K562 (cell line): ENCODE measurements around the gene SHISA7. TPM values are rescaled to one million over a fixed set of nuclear protein-coding genes. Genes with fewer than 3 reads are reported as not detected.

Experiments used
- ATAC-seq: fragments of 200-7000 bp; cut with Tn5 transposase; 3 replicates; pipeline ENCODE4 v1.9.1; 2020; ENCODE audit warnings: moderate library complexity
- BruUV-seq: library from RNA; stranded (reverse); fragments of 400-500 nt; replicated peaks from 2 replicates; lab custom pipeline; 2021; lab: Mats Ljungman, UMichigan
- CTCF ChIA-PET: fragments of 300-600 bp; formaldehyde crosslinking; extraction: SDS; loops from one replicate; lab custom pipeline; 2021; ENCODE audit warnings: low intra/inter-chr PET ratio; lab: Yijun Ruan, JAX
- POLR2A ChIA-PET: fragments of 300-600, 350-650 bp; sonication (Branson Sonifier 250); formaldehyde crosslinking; extraction: SDS; loops from one replicate; lab custom pipeline; 2021; ENCODE audit warnings: antibody characterized with exemption, inconsistent platforms; lab: Yijun Ruan, JAX
- DNase-seq, 4 experiments: peaks; one replicate each; pipeline versions ENCODE4 v3.0.0 to v3.0.0-alpha.2; 2011 to 2018; ENCODE audit warnings: low spot score in 3 of 4, mixed read lengths in 3 of 4; ENCODE audit errors: extremely low read depth in 1 of 4
- FAIRE-seq: peaks from 2 replicates; lab custom pipeline; 2011; peaks lifted over from hg19 to GRCh38; lab: Jason Lieb, UNC
- H2AFZ ChIP-seq: 2 replicates; pipeline ENCODE4 v1.6.0; 2011; ENCODE audit warnings: low read depth, low read length, control low read depth, inconsistent platforms
- H3K27ac ChIP-seq: fragments of 200-600 bp; 3 replicates; pipeline ENCODE4 v1.8.0; 2011; ENCODE audit warnings: low read depth, mild to moderate bottlenecking, control low read depth, inconsistent platforms, low read length, moderate library complexity, mixed read lengths; ENCODE audit errors: extremely low read depth
- H3K27me3 ChIP-seq, 2 experiments: fragments of 300-600 bp in 1 of 2; 2 replicates in 1 of 2; 3 replicates in 1 of 2; pipeline versions ENCODE4 v1.6.0 to v1.8.0; 2011; ENCODE audit warnings: inconsistent platforms in 2 of 2, low read length in 2 of 2, mild to moderate bottlenecking in 1 of 2, mixed read lengths in 1 of 2, moderate library complexity in 1 of 2; ENCODE audit not compliant: control insufficient read depth in 2 of 2, insufficient read depth in 2 of 2
- H3K36me3 ChIP-seq: fragments of 300-600 bp; 3 replicates; pipeline ENCODE4 v1.8.0; 2011; ENCODE audit warnings: mild to moderate bottlenecking, low read length, inconsistent platforms; ENCODE audit not compliant: control insufficient read depth, insufficient read depth
- H3K4me1 ChIP-seq, 2 experiments: fragments of 200-600 bp in 1 of 2; replicated peaks in 1 of 2; 2 replicates in 1 of 2; 3 replicates in 1 of 2; pipeline versions ENCODE4 v1.5.1 to v1.8.0; 2011; ENCODE audit warnings: inconsistent platforms in 2 of 2, low read length in 2 of 2, mild to moderate bottlenecking in 1 of 2, mixed read lengths in 1 of 2, moderate library complexity in 1 of 2; ENCODE audit not compliant: control insufficient read depth in 2 of 2, insufficient read depth in 2 of 2
- H3K4me2 ChIP-seq: 2 replicates; pipeline ENCODE4 v1.6.1; 2011; ENCODE audit warnings: low read length, control low read depth, inconsistent platforms, mixed read lengths; ENCODE audit not compliant: insufficient read depth
- H3K4me3 ChIP-seq: fragments of 200-600 bp; sonication (generic), shearing (Covaris generic); 2 replicates; pipeline ENCODE4 v1.5.1; 2016; ENCODE audit warnings: control low read depth, inconsistent platforms
- H3K79me2 ChIP-seq: fragments of 200-600 bp; 3 replicates; pipeline ENCODE4 v1.8.0; 2011; ENCODE audit warnings: low read length, inconsistent platforms; ENCODE audit not compliant: control insufficient read depth, insufficient read depth
- H3K9ac ChIP-seq, 2 experiments: 2 replicates each; pipeline versions ENCODE4 v1.6.0 to v1.6.1; 2011; ENCODE audit warnings: low read depth in 2 of 2, low read length in 2 of 2, control low read depth in 1 of 2, inconsistent platforms in 1 of 2, mild to moderate bottlenecking in 1 of 2, mixed read lengths in 1 of 2; ENCODE audit not compliant: insufficient read depth in 1 of 2
- H3K9me1 ChIP-seq: one replicate; pipeline ENCODE4 v1.6.0; 2011; ENCODE audit warnings: inconsistent platforms, mild to moderate bottlenecking, low read length, moderate library complexity; ENCODE audit not compliant: control insufficient read depth, insufficient read depth
- H3K9me3 ChIP-seq: replicated peaks from 2 replicates; pipeline ENCODE4 v1.5.1; 2011; ENCODE audit warnings: low read depth, low read length, inconsistent platforms; ENCODE audit not compliant: control insufficient read depth, insufficient read depth
- H4K20me1 ChIP-seq: replicated peaks from 2 replicates; pipeline ENCODE4 v1.6.1; 2011; ENCODE audit warnings: low read length, inconsistent platforms, mixed read lengths; ENCODE audit not compliant: control insufficient read depth, insufficient read depth
- BHLHE40 ChIP-seq: IDR thresholded peaks from 2 replicates; pipeline ENCODE4 v1.6.1; 2011; ENCODE audit warnings: low read length, improper control_type of control experiment
- CBFA2T2 ChIP-seq: fragments of 450-650 bp; conservative IDR thresholded peaks from 2 replicates; pipeline ENCODE4 v1.6.1; 2017; ENCODE audit warnings: mild to moderate bottlenecking
- CBFB ChIP-seq: sonication (generic); formaldehyde crosslinking; IDR thresholded peaks from 2 replicates; pipeline ENCODE4 v1.4.0; 2020; ENCODE audit warnings: mild to moderate bottlenecking, missing genetic modification reagents
- JUNB ChIP-seq: fragments of 450-650 bp; formaldehyde crosslinking; conservative IDR thresholded peaks from 2 replicates; pipeline ENCODE4 v1.4.0; 2020; ENCODE audit warnings: mild to moderate bottlenecking
- MBD2 ChIP-seq: sonication (generic); IDR thresholded peaks from 2 replicates; pipeline ENCODE4 v1.6.1; 2016; ENCODE audit warnings: low read depth, borderline replicate concordance
- MTF1 ChIP-seq: fragments of 250-450 bp; sonication (Bioruptor Pico); IDR thresholded peaks from 2 replicates; pipeline ENCODE4 v1.9.0; 2021; ENCODE audit warnings: moderate library complexity, mild to moderate bottlenecking, inconsistent platforms, borderline replicate concordance
- NCOA1 ChIP-seq: fragments of 450-650 bp; IDR thresholded peaks from 2 replicates; pipeline ENCODE4 v1.6.1; 2016; ENCODE audit warnings: low read depth
- NFYB ChIP-seq: IDR thresholded peaks from 2 replicates; pipeline ENCODE4 v1.6.1; 2011; ENCODE audit warnings: mild to moderate bottlenecking, moderate library complexity; ENCODE audit not compliant: insufficient read length; ENCODE audit errors: extremely low read depth
- ZBTB7A ChIP-seq: IDR thresholded peaks from 2 replicates; pipeline ENCODE4 v1.6.1; 2011; ENCODE audit warnings: low read depth, mild to moderate bottlenecking, low read length, moderate library complexity, borderline replicate concordance; ENCODE audit not compliant: control insufficient read depth
- ZFP1 ChIP-seq: fragments of 450-650 bp; formaldehyde crosslinking; IDR thresholded peaks from 2 replicates; pipeline ENCODE4 v1.4.0; 2020; ENCODE audit warnings: mild to moderate bottlenecking, mixed read lengths
- WGBS: fragments of 100-300 bp; shearing (Covaris generic); methylation state at CpG from one replicate; pipeline ENCODE4 v1.1.6; 2016; ENCODE audit warnings: low coverage, mixed read lengths; ENCODE audit not compliant: insufficient coverage; ENCODE audit errors: missing lambda C conversion rate; 5-methylcytosine and 5-hydroxymethylcytosine counted together
- in situ Hi-C: fragments of 300-500 bp; cut with MboI; formaldehyde crosslinking; loops from 4 replicates; pipeline ENCODE4 v1.15.0; 2018; ENCODE audit warnings: inconsistent platforms, mixed read lengths
- intact Hi-C: fragments of 100-400 bp; cut with micrococcal nuclease; formaldehyde crosslinking; loops from 2 replicates; pipeline ENCODE4 v1.14.2; 2022
- polyA plus RNA-seq, 8 experiments: library from polyadenylated mRNA; depleted of rRNA in 4 of 8; stranded (reverse) in 5 of 8; unstranded in 3 of 8; fragments of >200 nt; fragmentation: Nextera tagmentation in 2 of 8; fragmentation: Illumina TruSeq in 1 of 8; extraction: Ambion mirVana in 2 of 8; extraction: Trizol in 1 of 8; gene quantifications; 2 replicates each; pipeline versions ENCODE4 v1.2.1 to v1.2.3, GENCODE V29; 2011 to 2014; ENCODE audit warnings: inconsistent platforms in 1 of 8, missing spikeins in 1 of 8
- total RNA-seq, 7 experiments: library from RNA; depleted of rRNA in 6 of 7; stranded (reverse); fragments of >200 nt in 6 of 7; fragmentation: Illumina TruSeq in 2 of 7; extraction: Trizol in 2 of 7; gene quantifications; 2 replicates each; pipeline versions ENCODE4 v1.2.1 to v1.2.3, GENCODE V29; 2011 to 2021; ENCODE audit warnings: low replicate concordance in 1 of 7
- TF ChIP-seq, protein P1 (sequence below), 2 experiments: IDR thresholded peaks; 2 replicates each; pipeline ENCODE4 v1.6.1; 2011; ENCODE audit warnings: borderline replicate concordance in 1 of 2, control low read depth in 1 of 2, low read depth in 1 of 2, low read length in 1 of 2, mild to moderate bottlenecking in 1 of 2, mixed read lengths in 1 of 2, moderate library complexity in 1 of 2; ENCODE audit not compliant: insufficient read depth in 1 of 2, insufficient read length in 1 of 2, poor library complexity in 1 of 2, severe bottlenecking in 1 of 2; ENCODE audit errors: extremely low read depth in 1 of 2
- TF ChIP-seq, protein P2 (sequence below): sonication (generic); formaldehyde crosslinking; IDR thresholded peaks from 2 replicates; pipeline ENCODE4 v1.8.0; 2022; ENCODE audit warnings: missing genetic modification reagents, mild to moderate bottlenecking, borderline replicate concordance
- TF ChIP-seq, protein P3 (sequence below): sonication (generic); formaldehyde crosslinking; IDR thresholded peaks from 2 replicates; pipeline ENCODE4 v1.9.0; 2022; ENCODE audit warnings: mild to moderate bottlenecking, missing genetic modification reagents
- TF ChIP-seq, protein P4 (sequence below): fragments of 450-650 bp; formaldehyde crosslinking; IDR thresholded peaks from 2 replicates; pipeline ENCODE4 v1.4.0; 2022; ENCODE audit warnings: mild to moderate bottlenecking, moderate library complexity
- TF ChIP-seq, protein P5 (sequence below): sonication (generic); formaldehyde crosslinking; IDR thresholded peaks from 2 replicates; pipeline ENCODE4 v1.9.0; 2022; ENCODE audit warnings: mild to moderate bottlenecking, missing genetic modification reagents

SHISA7 gene
- total and polyA plus RNA-seq, 9 of the 15 experiments (the other 6 are each of a cell fraction or from before 2014, with no cell fraction given), result 0.01 to 0.40 (median 0.07) TPM

DNA sequence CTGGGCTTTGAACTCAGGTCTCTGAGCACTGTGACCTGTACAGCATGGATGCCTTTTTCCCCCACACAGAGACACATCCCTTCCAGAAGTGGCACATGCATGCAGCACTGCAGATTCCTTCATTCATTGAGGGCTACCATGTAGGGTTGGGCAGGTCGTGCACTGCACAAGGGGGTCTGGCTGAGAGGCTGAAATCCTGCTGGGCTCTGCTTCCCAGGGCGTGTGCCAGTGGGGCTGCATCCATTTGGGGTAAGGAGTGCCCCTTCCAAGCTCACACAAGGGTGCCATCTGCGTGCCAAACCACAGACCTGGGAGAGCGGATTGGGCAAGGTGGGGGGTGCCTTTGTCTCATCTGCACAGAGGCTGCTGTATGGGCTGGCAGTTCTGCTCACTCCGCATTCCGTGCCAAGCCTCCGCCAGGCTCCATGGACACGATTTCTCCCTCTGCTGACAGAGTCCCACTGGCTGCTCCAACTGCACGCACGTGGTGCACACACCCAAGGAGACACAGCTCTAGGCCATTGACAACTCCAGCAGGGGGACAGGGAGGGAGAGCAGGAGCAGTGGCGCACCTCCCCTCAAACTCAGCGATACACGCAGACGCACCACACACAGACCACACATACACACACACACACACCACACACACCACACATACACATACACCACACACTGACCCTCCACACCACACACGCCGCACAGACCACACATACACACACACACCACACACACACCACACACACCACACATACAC is 4.5 kb upstream of the SHISA7 start:
- Histone ChIP-seq H4K20me1 (no peaks in the 10 kb centered on the region), H3K4me3 (no peak overlapping the region), H3K79me2 (no peaks in the 10 kb centered on the region), H3K36me3 (no peaks in the 10 kb centered on the region), H3K4me1 (peaks cover 11 to 62% of the 10 kb centered on the region in 2 experiments), H3K4me2 (peak overlapping the region; percentile 24; the same call in 1 of the 2 replicates), H3K27me3 (peaks cover 6 to 37% of the 10 kb centered on the region in 2 experiments), H3K9me1 (no peaks in the 10 kb centered on the region), H2AFZ (no peak overlapping the region; the same call in 1 of the 2 replicates), H3K9me3 (no peaks in the 10 kb centered on the region), H3K9ac (peak overlapping the region in 1 of 2 experiments; percentile 83; a peak in 2 of 4 replicates), H3K27ac (no peak overlapping the region)
- in situ Hi-C loops, result loop anchor here (25.0 kb wide), 1 partner anchor 785 kb away; the partner anchor contains the start of gene LILRB4
- ChIA-PET POLR2A (interaction anchor here (0.6 to 1.3 kb wide), 5 partner anchors 10 to 201 kb away, joined by 3 read pairs; partner anchors contain the start of genes UBE2S and ZNF628), CTCF (no interaction called here)
- DNase-seq (peak in 3 of 4 experiments; percentile 6 to 57 (median 52)), FAIRE-seq (peak; percentile 56), ATAC-seq (peak; percentile 72)
- no TSS peak for BruUV-seq
- intact Hi-C loops, result no loop called here
- 19% methylated on average over 13 of the region's 16 CpGs for WGBS
- TF ChIP-seq, protein P1, sequence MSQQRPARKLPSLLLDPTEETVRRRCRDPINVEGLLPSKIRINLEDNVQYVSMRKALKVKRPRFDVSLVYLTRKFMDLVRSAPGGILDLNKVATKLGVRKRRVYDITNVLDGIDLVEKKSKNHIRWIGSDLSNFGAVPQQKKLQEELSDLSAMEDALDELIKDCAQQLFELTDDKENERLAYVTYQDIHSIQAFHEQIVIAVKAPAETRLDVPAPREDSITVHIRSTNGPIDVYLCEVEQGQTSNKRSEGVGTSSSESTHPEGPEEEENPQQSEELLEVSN (IDR thresholded peaks at IDR 0.05; ENCODE audit: borderline replicate concordance in 1 of 2, extremely low read depth in 1 of 2, insufficient read depth in 1 of 2, insufficient read length in 1 of 2, low read depth in 1 of 2, low read length in 1 of 2, poor library complexity in 1 of 2, severe bottlenecking in 1 of 2), result peak; percentile 45 to 61
- no peak for TF ChIP-seq CBFA2T2
- TF ChIP-seq, protein P2, sequence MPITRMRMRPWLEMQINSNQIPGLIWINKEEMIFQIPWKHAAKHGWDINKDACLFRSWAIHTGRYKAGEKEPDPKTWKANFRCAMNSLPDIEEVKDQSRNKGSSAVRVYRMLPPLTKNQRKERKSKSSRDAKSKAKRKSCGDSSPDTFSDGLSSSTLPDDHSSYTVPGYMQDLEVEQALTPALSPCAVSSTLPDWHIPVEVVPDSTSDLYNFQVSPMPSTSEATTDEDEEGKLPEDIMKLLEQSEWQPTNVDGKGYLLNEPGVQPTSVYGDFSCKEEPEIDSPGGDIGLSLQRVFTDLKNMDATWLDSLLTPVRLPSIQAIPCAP (CRISPR knock-in tag), result no peak
- peak; percentile 63; the same call in 1 of the 2 replicates for TF ChIP-seq CBFB (CRISPR knock-in tag)
- TF ChIP-seq JUNB (CRISPR knock-in tag), result no peak
- no peak for TF ChIP-seq ZFP1 (CRISPR knock-in tag)
- TF ChIP-seq, protein P3, sequence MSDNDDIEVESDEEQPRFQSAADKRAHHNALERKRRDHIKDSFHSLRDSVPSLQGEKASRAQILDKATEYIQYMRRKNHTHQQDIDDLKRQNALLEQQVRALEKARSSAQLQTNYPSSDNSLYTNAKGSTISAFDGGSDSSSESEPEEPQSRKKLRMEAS (CRISPR knock-in tag), result peak; percentile 94
- no peak for TF ChIP-seq NCOA1
- no peak for TF ChIP-seq MTF1 (CRISPR knock-in tag)
- TF ChIP-seq, protein P4, sequence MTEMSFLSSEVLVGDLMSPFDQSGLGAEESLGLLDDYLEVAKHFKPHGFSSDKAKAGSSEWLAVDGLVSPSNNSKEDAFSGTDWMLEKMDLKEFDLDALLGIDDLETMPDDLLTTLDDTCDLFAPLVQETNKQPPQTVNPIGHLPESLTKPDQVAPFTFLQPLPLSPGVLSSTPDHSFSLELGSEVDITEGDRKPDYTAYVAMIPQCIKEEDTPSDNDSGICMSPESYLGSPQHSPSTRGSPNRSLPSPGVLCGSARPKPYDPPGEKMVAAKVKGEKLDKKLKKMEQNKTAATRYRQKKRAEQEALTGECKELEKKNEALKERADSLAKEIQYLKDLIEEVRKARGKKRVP (CRISPR knock-in tag), result no peak
- TF ChIP-seq ZBTB7A, result 0 out of 2 replicates have a peak, but pooled peaks have one; percentile 30
- peak; percentile 52 for TF ChIP-seq BHLHE40
- no peak for TF ChIP-seq NFYB
- TF ChIP-seq, protein P5, sequence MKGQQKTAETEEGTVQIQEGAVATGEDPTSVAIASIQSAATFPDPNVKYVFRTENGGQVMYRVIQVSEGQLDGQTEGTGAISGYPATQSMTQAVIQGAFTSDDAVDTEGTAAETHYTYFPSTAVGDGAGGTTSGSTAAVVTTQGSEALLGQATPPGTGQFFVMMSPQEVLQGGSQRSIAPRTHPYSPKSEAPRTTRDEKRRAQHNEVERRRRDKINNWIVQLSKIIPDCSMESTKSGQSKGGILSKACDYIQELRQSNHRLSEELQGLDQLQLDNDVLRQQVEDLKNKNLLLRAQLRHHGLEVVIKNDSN (CRISPR knock-in tag), result peak; percentile 87
- no peak for TF ChIP-seq MBD2
